Subcutaneous adipose tissue (tissue), 4 donors: ENCODE data around the gene SPCS2. TPM values are rescaled to one million over a fixed set of nuclear protein-coding genes. Genes with fewer than 3 reads are reported as not detected.

Source experiments
- total RNA-seq, 4 donors: library from RNA; depleted of rRNA; stranded (reverse); fragments of >200 nt; gene quantifications; one replicate each; pipeline ENCODE4 v1.1.0, GENCODE V29; 2016
- TF ChIP-seq, protein P1 (sequence below): fragments of 450-650 bp; IDR thresholded peaks from one replicate; pipeline ENCODE4 v1.5.1; 2016; ENCODE audit warnings: low read depth, mild to moderate bottlenecking, control low read depth, antibody characterized with exemption, moderate library complexity

The SPCS2 gene
- total RNA-seq, 4 donors from 2014 or later: 32.4 to 89.2 (median 41.1) TPM

DNA sequence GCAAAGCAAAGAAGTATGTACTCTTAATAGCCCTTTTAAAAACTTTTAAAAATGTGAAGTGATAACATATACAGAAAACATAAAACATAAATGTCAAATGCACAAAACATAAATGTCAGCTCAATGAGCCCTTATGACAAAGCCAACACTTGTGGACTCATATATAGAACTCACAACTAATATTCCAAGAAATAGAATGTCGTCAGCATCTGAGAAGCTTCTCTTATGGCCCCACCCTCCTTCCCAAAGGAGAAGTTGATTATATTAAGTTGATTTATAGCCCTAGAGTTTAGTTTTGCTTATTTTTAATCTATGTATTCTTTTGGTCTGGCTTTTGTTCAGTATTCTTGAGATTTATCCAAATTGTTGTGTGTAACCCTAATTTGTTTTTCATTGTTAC lies 53.5 kb downstream of the SPCS2 start:
- TF ChIP-seq, protein P1, sequence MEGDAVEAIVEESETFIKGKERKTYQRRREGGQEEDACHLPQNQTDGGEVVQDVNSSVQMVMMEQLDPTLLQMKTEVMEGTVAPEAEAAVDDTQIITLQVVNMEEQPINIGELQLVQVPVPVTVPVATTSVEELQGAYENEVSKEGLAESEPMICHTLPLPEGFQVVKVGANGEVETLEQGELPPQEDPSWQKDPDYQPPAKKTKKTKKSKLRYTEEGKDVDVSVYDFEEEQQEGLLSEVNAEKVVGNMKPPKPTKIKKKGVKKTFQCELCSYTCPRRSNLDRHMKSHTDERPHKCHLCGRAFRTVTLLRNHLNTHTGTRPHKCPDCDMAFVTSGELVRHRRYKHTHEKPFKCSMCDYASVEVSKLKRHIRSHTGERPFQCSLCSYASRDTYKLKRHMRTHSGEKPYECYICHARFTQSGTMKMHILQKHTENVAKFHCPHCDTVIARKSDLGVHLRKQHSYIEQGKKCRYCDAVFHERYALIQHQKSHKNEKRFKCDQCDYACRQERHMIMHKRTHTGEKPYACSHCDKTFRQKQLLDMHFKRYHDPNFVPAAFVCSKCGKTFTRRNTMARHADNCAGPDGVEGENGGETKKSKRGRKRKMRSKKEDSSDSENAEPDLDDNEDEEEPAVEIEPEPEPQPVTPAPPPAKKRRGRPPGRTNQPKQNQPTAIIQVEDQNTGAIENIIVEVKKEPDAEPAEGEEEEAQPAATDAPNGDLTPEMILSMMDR: no peak

DNA sequence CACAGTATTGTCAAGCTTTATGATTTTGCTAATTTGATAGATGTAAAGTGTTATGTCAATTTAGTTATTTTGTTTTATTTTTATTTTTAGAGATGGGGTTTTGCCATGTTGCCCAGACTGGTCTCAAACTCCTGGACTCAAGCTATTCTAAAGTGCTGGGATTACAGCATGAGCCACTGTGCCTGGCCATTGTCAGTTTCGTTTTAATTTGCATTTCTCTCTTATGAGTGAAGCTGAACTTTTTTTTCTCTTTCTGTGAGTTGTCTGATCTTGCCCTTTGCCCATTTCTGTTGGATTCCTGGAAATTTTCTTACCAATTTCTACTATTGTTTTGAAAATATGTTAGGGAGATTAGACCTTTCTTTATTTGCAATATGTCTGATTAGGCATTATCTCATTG lies 55.1 kb downstream of the SPCS2 start:
- TF ChIP-seq, protein P1: no peak

DNA sequence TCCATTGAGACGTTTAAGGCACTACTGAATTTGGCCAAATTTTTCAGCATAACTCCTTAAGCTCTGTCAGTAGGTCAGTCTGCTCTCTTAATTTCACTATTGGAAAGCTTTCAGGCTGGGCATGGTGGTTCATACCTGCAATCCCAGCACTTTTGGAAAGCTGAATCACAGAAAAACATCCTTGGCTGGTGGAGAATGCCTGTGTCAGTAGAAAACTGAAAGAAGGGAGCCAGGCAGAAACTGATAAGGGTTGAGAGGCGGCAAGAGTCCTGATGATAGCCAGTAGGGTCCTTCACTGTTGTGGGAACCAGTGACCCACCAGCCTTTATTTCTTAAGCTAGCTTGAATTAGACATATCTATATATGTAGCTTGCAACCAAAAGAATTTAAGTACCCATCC lies 62.3 kb downstream of the SPCS2 start:
- TF ChIP-seq, protein P1: no peak

DNA sequence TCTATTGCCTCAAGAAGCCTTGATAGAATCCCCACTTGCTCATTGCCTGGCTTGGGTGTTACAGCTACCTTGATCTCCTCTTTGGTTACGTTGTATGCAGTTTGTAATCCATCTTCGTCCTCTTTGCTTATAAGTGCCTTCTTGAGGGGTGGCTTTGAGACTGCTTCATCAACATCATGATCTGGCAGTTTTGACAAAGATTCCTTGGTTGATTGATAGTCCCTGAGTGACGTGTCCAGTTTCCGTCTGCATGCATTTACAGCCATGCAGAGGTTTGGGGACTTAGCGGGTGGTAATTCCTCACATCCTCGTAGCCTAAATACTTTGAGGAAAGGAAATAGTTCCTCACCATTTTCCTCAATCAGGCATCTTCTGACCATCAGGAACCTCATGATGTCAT lies 62.8 kb downstream of the SPCS2 start:
- TF ChIP-seq, protein P1: no peak

DNA sequence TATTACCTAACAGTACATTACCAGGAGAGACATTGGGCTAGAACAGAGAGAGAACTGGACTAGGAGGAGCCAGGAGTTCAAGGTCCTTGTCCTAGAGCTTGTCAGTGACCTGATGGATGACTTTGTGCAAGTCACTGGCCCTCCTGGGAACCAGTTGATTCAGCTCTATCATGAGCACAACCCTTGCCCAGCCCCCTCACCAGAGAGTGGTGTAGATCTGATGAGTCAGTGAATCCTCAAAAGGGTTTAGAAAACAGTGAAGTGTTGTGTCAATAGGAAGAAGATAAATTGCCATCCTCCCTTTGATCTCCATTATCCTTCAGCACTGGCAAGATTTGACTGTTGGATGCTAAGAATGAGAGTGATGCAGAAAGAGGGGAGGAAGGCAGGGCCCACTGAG lies 64.0 kb downstream of the SPCS2 start:
- TF ChIP-seq, protein P1: no peak

DNA sequence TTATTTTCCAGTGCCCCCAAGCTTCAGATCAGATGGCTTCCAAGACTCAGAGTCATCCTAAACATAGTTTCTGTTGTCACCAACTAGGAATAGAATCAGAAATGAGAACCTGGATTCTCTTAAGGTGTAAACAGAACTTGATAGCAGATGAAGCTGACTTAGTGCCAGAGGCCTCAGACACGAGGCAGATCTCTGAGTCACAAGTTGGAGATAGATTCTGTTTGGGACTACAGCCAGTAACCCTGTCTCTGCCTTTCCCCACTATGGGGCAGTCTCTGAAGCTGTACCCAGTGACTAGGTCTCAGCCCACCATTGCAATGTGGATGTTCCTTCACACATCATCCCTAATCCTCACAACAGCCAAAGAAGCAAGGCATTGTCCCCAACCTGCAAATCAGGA lies 65.1 kb downstream of the SPCS2 start:
- TF ChIP-seq, protein P1: no peak

DNA sequence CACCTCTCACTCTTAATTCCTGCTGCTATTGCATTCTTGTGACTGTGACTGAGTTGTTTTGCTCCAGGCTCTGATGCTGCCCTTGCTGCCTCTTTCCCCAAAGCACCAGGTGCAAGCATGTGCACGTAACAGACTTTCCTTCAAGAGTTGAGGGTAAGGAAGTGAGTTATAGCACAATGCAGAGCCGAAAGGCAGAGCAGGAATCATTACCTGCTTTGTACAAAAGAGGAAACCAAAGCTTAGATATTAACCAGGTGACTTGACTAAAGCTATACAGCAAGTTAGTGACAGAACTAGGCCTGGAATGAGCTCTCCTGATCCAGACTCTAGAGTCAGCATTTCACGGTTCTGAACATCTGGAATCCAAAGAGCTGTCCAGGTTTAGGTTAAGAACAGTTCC lies 73.2 kb downstream of the SPCS2 start:
- TF ChIP-seq, protein P1: no peak
